ENCODE results near the gene VRTN.
A peak's percentile ranks its signal among the peaks of the same experiment; 100 is the strongest.

GRCh38 chr14:74324931-74325361, 23.3 kb upstream of the VRTN start:
- no peak for TF ChIP-seq POLR2A (IDR thresholded peaks at IDR 0.05)
- TF ChIP-seq CTCF (IDR thresholded peaks at IDR 0.05), result peak in 1 of 4 experiments; percentile 26

Measured in prostate gland (tissue), 2 donors.